ENCODE data around the gene PRR13. TPM values are rescaled to one million over a fixed set of nuclear protein-coding genes. Genes with fewer than 3 reads are reported as not detected.
"Not testable (repeated sequence)": the region's sequence is repeated elsewhere in the genome, so short reads cannot be mapped to it uniquely, and the experiment has no call there.

Gene PRR13
- total and polyA plus RNA-seq, 9 of the 15 experiments (the other 6 are each of a cell fraction or from before 2014, with no cell fraction given): 117 to 835 (median 285) TPM

GRCh38 chr12:53481458-53481857 lies 39.9 kb downstream of the PRR13 start:
- ATAC-seq; in situ Hi-C loops (cut with MboI); H3K9me3 ChIP-seq (replicated peaks; ENCODE audit: control insufficient read depth, insufficient read depth, low read depth, low read length); FAIRE-seq; BruUV-seq (replicated peaks); intact Hi-C loops (cut with micrococcal nuclease); H3K9ac ChIP-seq (ENCODE audit: insufficient read depth in 1 of 2, low read depth in 2 of 2, low read length in 2 of 2); H3K4me2 ChIP-seq (ENCODE audit: insufficient read depth, low read length); H3K27ac ChIP-seq (ENCODE audit: extremely low read depth, low read depth, low read length); H3K9me1 ChIP-seq (ENCODE audit: control insufficient read depth, insufficient read depth, low read length); DNase-seq (ENCODE audit: extremely low read depth in 1 of 4, low spot score in 3 of 4); H3K27me3 ChIP-seq (ENCODE audit: control insufficient read depth in 2 of 2, insufficient read depth in 2 of 2, low read length in 2 of 2); H2AFZ ChIP-seq (ENCODE audit: low read depth, low read length); H3K4me3 ChIP-seq; H3K4me1 ChIP-seq (replicated peaks in 1 of 2; ENCODE audit: control insufficient read depth in 2 of 2, insufficient read depth in 2 of 2, low read length in 2 of 2): not testable (repeated sequence)
- H3K79me2 ChIP-seq (ENCODE audit: control insufficient read depth, insufficient read depth, low read length): peaks cover 16% of the 10 kb centered on the region
- ChIA-PET CTCF (ENCODE audit: low intra/inter-chr PET ratio) (interaction anchor here (0.9 to 1.2 kb wide), 2 partner anchors 27 to 129 kb away, joined by 3 read pairs; no protein-coding TSS in a partner anchor), POLR2A (interaction anchor here (0.7 to 7.1 kb wide), 12 partner anchors 8 to 143 kb away, joined by 3 to 99 read pairs (median 8); partner anchors contain the start of genes SP1 and TARBP2)
- peaks cover 93% of the 10 kb centered on the region for H3K36me3 ChIP-seq (ENCODE audit: control insufficient read depth, insufficient read depth, low read length)
- H4K20me1 ChIP-seq (replicated peaks; ENCODE audit: control insufficient read depth, insufficient read depth, low read length): peaks cover 19% of the 10 kb centered on the region
- peak; percentile 9; the same call in 1 of the 2 replicates for TF ChIP-seq SUPT5H (IDR thresholded peaks at IDR 0.05)
- 81% methylated on average over 6 of the region's 6 CpGs for WGBS (ENCODE audit: insufficient coverage, low coverage, missing lambda C conversion rate)

GRCh38 chr12:53481939-53482586 lies 40.5 kb downstream of the PRR13 start:
- H3K4me3 ChIP-seq: no peak overlapping the region
- peak; percentile 84 for FAIRE-seq
- ChIA-PET POLR2A (interaction anchor here (0.5 to 7.1 kb wide), 13 partner anchors 9 to 275 kb away, joined by 3 to 99 read pairs (median 7); partner anchors contain the start of genes MAP3K12, SP1 and TARBP2), CTCF (ENCODE audit: low intra/inter-chr PET ratio) (interaction anchor here (0.9 to 1.2 kb wide), 2 partner anchors 27 to 129 kb away, joined by 3 read pairs; no protein-coding TSS in a partner anchor)
- H3K9ac ChIP-seq (ENCODE audit: insufficient read depth in 1 of 2, low read depth in 2 of 2, low read length in 2 of 2): no peak overlapping the region
- peak in 1 of 4 experiments; percentile 37 for DNase-seq (ENCODE audit: extremely low read depth in 1 of 4, low spot score in 3 of 4)
- peak; percentile 61 for ATAC-seq
- H3K36me3 ChIP-seq (ENCODE audit: control insufficient read depth, insufficient read depth, low read length): peaks cover 93% of the 10 kb centered on the region
- no peak overlapping the region for H2AFZ ChIP-seq (ENCODE audit: low read depth, low read length)
- in situ Hi-C loops (cut with MboI): no loop called here
- 84% methylated on average over 9 of the region's 9 CpGs for WGBS (ENCODE audit: insufficient coverage, low coverage, missing lambda C conversion rate)
- intact Hi-C loops (cut with micrococcal nuclease): no loop called here
- peaks cover 10% of the 10 kb centered on the region for H3K79me2 ChIP-seq (ENCODE audit: control insufficient read depth, insufficient read depth, low read length)
- TSS peak; percentile 13 for BruUV-seq (replicated peaks)
- H3K27ac ChIP-seq (ENCODE audit: extremely low read depth, low read depth, low read length): no peak overlapping the region
- H4K20me1 ChIP-seq (replicated peaks; ENCODE audit: control insufficient read depth, insufficient read depth, low read length): peaks cover 17% of the 10 kb centered on the region
- no peaks in the 10 kb centered on the region for H3K27me3 ChIP-seq (ENCODE audit: control insufficient read depth in 2 of 2, insufficient read depth in 2 of 2, low read length in 2 of 2)
- peaks cover 0 to 12% of the 10 kb centered on the region in 2 experiments; a peak in 3 of 5 replicates for H3K4me1 ChIP-seq (replicated peaks in 1 of 2; ENCODE audit: control insufficient read depth in 2 of 2, insufficient read depth in 2 of 2, low read length in 2 of 2)
- peaks cover 3% of the 10 kb centered on the region for H3K9me1 ChIP-seq (ENCODE audit: control insufficient read depth, insufficient read depth, low read length)
- H3K4me2 ChIP-seq (ENCODE audit: insufficient read depth, low read length): no peak overlapping the region
- H3K9me3 ChIP-seq (replicated peaks; ENCODE audit: control insufficient read depth, insufficient read depth, low read depth, low read length): no peaks in the 10 kb centered on the region
- TF ChIP-seq NRF1 (conservative IDR thresholded peaks at IDR 0.05 in 1 of 2, IDR thresholded peaks at IDR 0.05 in 1 of 2) (0 out of 4 replicates have a peak, but pooled peaks of 1 of the 2 experiments have one; percentile 14), KDM2B (CRISPR knock-in tag; IDR thresholded peaks at IDR 0.05) (no peak), GATAD2B (IDR thresholded peaks at IDR 0.05; ENCODE audit: borderline replicate concordance) (no peak), NUFIP1 (IDR thresholded peaks at IDR 0.05; ENCODE audit: partially characterized antibody) (no peak), DNMT1 (IDR thresholded peaks at IDR 0.05) (no peak), RBM34 (IDR thresholded peaks at IDR 0.05; ENCODE audit: borderline replicate concordance, insufficient read depth, low read length) (no peak), EZH2 (IDR thresholded peaks at IDR 0.05; ENCODE audit: borderline replicate concordance, low read depth, low read length) (no peak), TAF15 (IDR thresholded peaks at IDR 0.05; ENCODE audit: low read depth, low read length) (no peak), NR2C1 (IDR thresholded peaks at IDR 0.05) (no peak), NR2C1 (tag; IDR thresholded peaks at IDR 0.05) (no peak), ZBTB33 (CRISPR knock-in tag; IDR thresholded peaks at IDR 0.05) (0 out of 2 replicates have a peak, but pooled peaks have one; percentile 34), POLR2B (IDR thresholded peaks at IDR 0.05; ENCODE audit: low read depth, partially characterized antibody) (peak; percentile 59), ZNF431 (CRISPR knock-in tag; IDR thresholded peaks at IDR 0.05) (no peak), ZNF143 (CRISPR knock-in tag; IDR thresholded peaks at IDR 0.05) (no peak)

Data from K562 (cell line).